BLaER1 (cell line): Measurements from ENCODE around the gene PSD2.

Experiments
- H3K27ac ChIP-seq: shearing (Covaris generic); formaldehyde crosslinking; 2 replicates; pipeline ENCODE4 v1.8.1; 2022
- H3K27me3 ChIP-seq: shearing (Covaris generic); formaldehyde crosslinking; 2 replicates; pipeline ENCODE4 v1.8.1; 2022
- H3K36me3 ChIP-seq: shearing (Covaris generic); formaldehyde crosslinking; 2 replicates; pipeline ENCODE4 v1.8.1; 2022
- H3K4me1 ChIP-seq: shearing (Covaris generic); formaldehyde crosslinking; 2 replicates; pipeline ENCODE4 v1.8.1; 2022
- H3K4me2 ChIP-seq: shearing (Covaris generic); formaldehyde crosslinking; 2 replicates; pipeline ENCODE4 v1.8.1; 2022
- H3K4me3 ChIP-seq: shearing (Covaris generic); formaldehyde crosslinking; 2 replicates; pipeline ENCODE4 v1.8.1; 2022
- H3K9ac ChIP-seq: shearing (Covaris generic); formaldehyde crosslinking; 2 replicates; pipeline ENCODE4 v1.8.1; 2022
- H3K9me3 ChIP-seq: shearing (Covaris generic); formaldehyde crosslinking; 2 replicates; pipeline ENCODE4 v1.8.1; 2022
- H4K20me1 ChIP-seq: shearing (Covaris generic); formaldehyde crosslinking; 2 replicates; pipeline ENCODE4 v1.8.1; 2022
- Cebpa-rat ChIP-seq: shearing (Covaris generic); IDR thresholded peaks from 2 replicates; pipeline ENCODE4 v1.8.1; 2022

PSD2 gene

GRCh38 chr5:139820130-139820529 lies 24.5 kb downstream of the PSD2 start:
- Histone ChIP-seq H3K27ac (no peak overlapping the region), H3K27me3 (0 out of 2 replicates have a peak, but pooled peaks cover 4% of the 10 kb centered on the region), H4K20me1 (no peaks in the 10 kb centered on the region), H3K4me3 (no peak overlapping the region), H3K9ac (no peak overlapping the region), H3K36me3 (no peaks in the 10 kb centered on the region), H3K9me3 (peaks cover 17% of the 10 kb centered on the region), H3K4me2 (no peak overlapping the region), H3K4me1 (no peaks in the 10 kb centered on the region)
- no peak for TF ChIP-seq Cebpa-rat

DNA sequence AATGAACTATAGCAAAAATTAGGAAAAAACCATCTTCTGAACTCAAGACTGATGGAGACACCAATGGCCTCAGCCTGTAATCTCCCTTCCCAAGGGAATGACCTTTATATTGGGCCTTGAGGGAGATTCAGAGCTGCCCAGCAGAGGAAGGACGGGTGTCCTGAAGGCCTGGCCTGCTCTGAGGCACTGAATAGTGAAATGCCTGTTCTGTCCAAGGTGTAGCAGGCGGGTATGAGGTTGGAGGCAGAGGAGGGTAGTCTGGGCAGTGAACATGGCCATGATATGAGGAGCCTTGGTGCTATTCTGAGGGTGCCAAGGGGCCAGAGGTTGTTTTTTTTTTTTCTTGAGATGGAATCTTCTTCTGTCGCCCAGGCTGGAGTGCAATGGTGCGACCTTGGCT lies 25.0 kb downstream of the PSD2 start:
- Histone ChIP-seq H3K9me3 (peaks cover 17% of the 10 kb centered on the region), H3K27ac (no peak overlapping the region), H3K36me3 (no peaks in the 10 kb centered on the region), H3K4me3 (no peak overlapping the region), H4K20me1 (no peaks in the 10 kb centered on the region), H3K4me2 (no peak overlapping the region), H3K27me3 (0 out of 2 replicates have a peak, but pooled peaks cover 4% of the 10 kb centered on the region), H3K9ac (no peak overlapping the region), H3K4me1 (no peaks in the 10 kb centered on the region)
- TF ChIP-seq Cebpa-rat = no peak

GRCh38 chr5:139821806-139822552 lies 26.4 kb downstream of the PSD2 start:
- Histone ChIP-seq H3K27ac (no peak overlapping the region), H3K36me3 (no peaks in the 10 kb centered on the region), H3K9me3 (peaks cover 17% of the 10 kb centered on the region), H3K27me3 (0 out of 2 replicates have a peak, but pooled peaks cover 4% of the 10 kb centered on the region), H3K4me2 (no peak overlapping the region), H3K4me3 (no peak overlapping the region), H3K9ac (no peak overlapping the region), H4K20me1 (no peaks in the 10 kb centered on the region), H3K4me1 (no peaks in the 10 kb centered on the region)
- TF ChIP-seq Cebpa-rat = no peak

DNA sequence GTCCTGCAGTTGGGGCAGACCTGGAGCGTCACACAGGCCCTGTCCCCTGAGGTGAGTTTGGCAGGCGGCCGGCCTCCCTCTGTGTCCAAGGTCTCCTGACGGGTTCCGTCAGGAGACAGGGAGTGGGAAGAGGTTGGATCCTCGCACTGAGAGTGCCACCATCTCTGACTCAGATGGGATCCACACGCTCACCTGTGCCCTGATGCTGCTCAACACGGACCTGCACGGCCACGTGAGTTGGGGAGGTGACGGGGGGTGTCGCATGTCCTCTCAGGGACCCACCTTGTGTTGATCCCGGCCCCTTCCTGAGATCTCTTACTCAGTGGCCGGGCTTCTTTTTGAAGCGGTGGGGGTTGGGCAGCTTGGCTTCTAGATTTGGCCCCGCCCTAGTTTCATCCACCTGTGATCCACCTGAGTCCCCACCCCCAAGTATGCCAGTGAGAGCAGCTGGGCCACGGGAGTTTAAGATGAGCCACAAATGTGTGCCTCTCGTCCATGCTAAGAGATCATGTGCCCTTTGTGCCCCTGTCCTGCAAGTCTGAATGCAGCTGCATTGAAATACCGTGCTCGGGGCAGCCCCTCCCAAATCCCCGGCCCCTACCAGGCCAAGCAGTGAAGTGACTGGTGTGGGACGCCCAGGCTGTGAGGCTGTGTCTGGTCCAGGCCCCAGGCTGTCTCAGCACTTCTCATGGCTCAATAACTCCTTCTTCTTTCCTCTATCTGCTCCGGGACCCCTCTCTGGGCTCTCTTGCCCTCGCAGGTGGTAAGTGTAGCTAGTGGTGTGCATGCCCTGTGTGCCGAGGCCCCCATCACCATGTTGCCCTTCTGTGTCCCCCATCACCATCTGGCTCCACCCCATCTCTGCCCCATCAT lies 27.2 kb downstream of the PSD2 start:
- no peaks in the 10 kb centered on the region for H3K36me3 ChIP-seq
- H3K9me3 ChIP-seq = peaks cover 20% of the 10 kb centered on the region
- H3K27ac ChIP-seq = no peak overlapping the region
- H3K4me2 ChIP-seq = no peak overlapping the region
- no peaks in the 10 kb centered on the region for H4K20me1 ChIP-seq
- 0 out of 2 replicates have a peak, but pooled peaks cover 4% of the 10 kb centered on the region for H3K27me3 ChIP-seq
- H3K4me3 ChIP-seq = no peak overlapping the region
- H3K9ac ChIP-seq = no peak overlapping the region
- TF ChIP-seq Cebpa-rat = no peak
- H3K4me1 ChIP-seq = no peaks in the 10 kb centered on the region

DNA sequence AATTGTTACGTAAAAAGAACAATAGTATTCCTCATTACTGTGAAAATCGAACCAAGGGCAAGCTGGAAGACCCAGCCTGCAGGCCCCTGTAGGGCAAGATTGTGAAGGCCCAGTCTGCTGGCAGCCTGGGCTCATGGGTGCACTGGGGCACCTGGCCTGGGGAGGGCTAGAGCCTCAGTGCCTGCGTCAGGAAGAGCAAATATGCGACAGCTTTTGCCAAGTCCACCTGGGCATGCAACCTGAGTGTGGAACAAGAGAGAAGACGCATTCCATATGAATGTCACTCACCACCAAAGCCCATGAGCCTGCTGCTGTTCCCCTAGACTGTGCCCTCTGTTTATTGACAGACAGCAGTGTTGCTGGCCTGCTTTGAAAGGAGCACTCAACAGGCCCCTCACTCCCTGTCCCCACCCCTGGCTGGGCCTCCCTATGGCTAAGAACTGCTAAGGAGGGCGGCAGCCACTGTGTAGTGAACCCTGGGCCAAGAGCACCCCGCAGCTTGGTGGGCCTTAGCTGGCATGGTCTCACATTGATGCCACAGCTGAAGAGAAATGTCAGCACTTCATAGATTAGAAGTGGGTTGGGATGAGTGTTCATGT lies 28.2 kb downstream of the PSD2 start:
- H3K36me3 ChIP-seq = no peaks in the 10 kb centered on the region
- H3K27me3 ChIP-seq = 0 out of 2 replicates have a peak, but pooled peaks cover 4% of the 10 kb centered on the region
- H3K9ac ChIP-seq = no peak overlapping the region
- TF ChIP-seq Cebpa-rat = no peak
- no peak overlapping the region for H3K27ac ChIP-seq
- no peaks in the 10 kb centered on the region for H4K20me1 ChIP-seq
- H3K4me3 ChIP-seq = no peak overlapping the region
- H3K4me1 ChIP-seq = no peaks in the 10 kb centered on the region
- no peak overlapping the region for H3K4me2 ChIP-seq
- H3K9me3 ChIP-seq = peaks cover 16% of the 10 kb centered on the region

GRCh38 chr5:139825690-139826089 lies 30.1 kb downstream of the PSD2 start:
- Histone ChIP-seq H3K9ac (no peak overlapping the region), H4K20me1 (no peaks in the 10 kb centered on the region), H3K4me2 (no peak overlapping the region), H3K27ac (no peak overlapping the region), H3K9me3 (peaks cover 14% of the 10 kb centered on the region; the same call in 1 of the 2 replicates), H3K27me3 (no peaks in the 10 kb centered on the region), H3K4me3 (no peak overlapping the region), H3K4me1 (no peaks in the 10 kb centered on the region), H3K36me3 (no peaks in the 10 kb centered on the region)
- no peak for TF ChIP-seq Cebpa-rat

DNA sequence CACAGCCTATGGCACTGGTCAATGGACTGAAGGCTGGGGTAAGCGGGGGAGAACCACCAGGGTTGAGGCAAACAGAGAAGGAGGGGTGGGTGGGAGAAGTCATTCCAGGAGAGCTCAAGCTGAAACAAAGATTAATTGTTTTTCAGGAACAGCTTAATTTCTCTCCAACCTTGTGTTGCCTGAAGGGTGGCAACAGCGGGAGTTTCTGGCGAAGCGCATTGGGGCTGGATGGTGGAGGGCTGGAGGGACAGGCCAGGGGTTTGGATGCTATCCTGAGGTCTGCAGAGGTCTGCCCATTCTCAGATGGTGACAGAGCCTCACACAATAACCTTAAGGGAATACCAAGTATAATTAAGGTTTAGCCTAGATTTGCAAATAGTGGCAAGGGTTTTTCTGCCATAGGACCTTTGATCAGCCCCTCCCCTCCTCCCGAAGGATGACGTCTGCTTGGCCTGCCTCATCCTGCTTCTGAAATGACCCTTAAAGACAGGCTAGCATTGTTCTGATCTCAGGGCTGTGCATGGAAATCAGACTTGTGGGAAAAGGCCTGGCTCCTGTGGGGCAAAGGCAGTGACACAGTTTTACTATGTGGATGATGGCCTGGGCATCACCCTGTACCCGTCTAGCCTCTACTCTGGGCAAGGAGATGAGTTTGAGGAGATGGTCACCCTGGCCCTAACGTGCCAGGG lies 32.7 kb downstream of the PSD2 start:
- TF ChIP-seq Cebpa-rat = no peak
- no peaks in the 10 kb centered on the region for H4K20me1 ChIP-seq
- H3K36me3 ChIP-seq = no peaks in the 10 kb centered on the region
- H3K4me2 ChIP-seq = no peak overlapping the region
- H3K9ac ChIP-seq = no peak overlapping the region
- H3K27ac ChIP-seq = no peak overlapping the region
- H3K9me3 ChIP-seq = peaks cover 14% of the 10 kb centered on the region; the same call in 1 of the 2 replicates
- H3K4me3 ChIP-seq = no peak overlapping the region
- no peaks in the 10 kb centered on the region for H3K27me3 ChIP-seq
- no peaks in the 10 kb centered on the region for H3K4me1 ChIP-seq

- H3K27me3 ChIP-seq = no peaks in the 10 kb centered on the region
- no peak for TF ChIP-seq Cebpa-rat
- H3K36me3 ChIP-seq = no peaks in the 10 kb centered on the region
- H4K20me1 ChIP-seq = no peaks in the 10 kb centered on the region
- peaks cover 14% of the 10 kb centered on the region; the same call in 1 of the 2 replicates for H3K9me3 ChIP-seq
- H3K4me3 ChIP-seq = no peak overlapping the region
- no peak overlapping the region for H3K4me2 ChIP-seq
- no peak overlapping the region for H3K9ac ChIP-seq
- H3K4me1 ChIP-seq = no peaks in the 10 kb centered on the region
- H3K27ac ChIP-seq = no peak overlapping the region
These were observed 33.9 kb downstream of the PSD2 start for GRCh38 chr5:139829471-139829870.

DNA sequence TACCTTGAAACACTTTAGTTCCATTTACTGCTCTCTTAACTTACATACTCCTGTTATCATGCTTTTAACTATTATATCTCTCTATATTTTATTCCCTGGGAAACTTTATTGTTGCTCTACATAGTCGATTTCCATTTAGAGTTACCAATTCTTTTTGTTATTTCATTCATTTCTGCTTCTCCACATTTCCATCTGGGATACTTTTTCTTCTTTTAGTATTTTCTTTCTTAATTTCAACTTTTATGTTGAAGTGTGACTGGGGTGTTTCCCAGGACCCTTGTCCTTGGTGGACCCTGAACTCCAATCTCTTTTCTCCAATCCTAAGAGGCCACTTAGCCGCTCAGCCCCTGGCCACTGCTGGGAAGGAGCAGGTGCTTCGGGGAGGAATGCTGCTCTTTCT lies 36.0 kb downstream of the PSD2 start:
- no peak overlapping the region for H3K4me2 ChIP-seq
- no peak for TF ChIP-seq Cebpa-rat
- H3K27ac ChIP-seq = no peak overlapping the region
- no peak overlapping the region for H3K9ac ChIP-seq
- H3K36me3 ChIP-seq = no peaks in the 10 kb centered on the region
- no peaks in the 10 kb centered on the region for H3K4me1 ChIP-seq
- no peaks in the 10 kb centered on the region for H4K20me1 ChIP-seq
- H3K4me3 ChIP-seq = no peak overlapping the region
- H3K9me3 ChIP-seq = peaks cover 14% of the 10 kb centered on the region; the same call in 1 of the 2 replicates
- no peaks in the 10 kb centered on the region for H3K27me3 ChIP-seq
